Measurements from ENCODE around the gene FBLN1. TPM values are rescaled to one million over a fixed set of nuclear protein-coding genes. Genes with fewer than 3 reads are reported as not detected.

FBLN1 gene
- polyA plus RNA-seq, 1 donor from 2014 or later = 3.4 TPM

DNA sequence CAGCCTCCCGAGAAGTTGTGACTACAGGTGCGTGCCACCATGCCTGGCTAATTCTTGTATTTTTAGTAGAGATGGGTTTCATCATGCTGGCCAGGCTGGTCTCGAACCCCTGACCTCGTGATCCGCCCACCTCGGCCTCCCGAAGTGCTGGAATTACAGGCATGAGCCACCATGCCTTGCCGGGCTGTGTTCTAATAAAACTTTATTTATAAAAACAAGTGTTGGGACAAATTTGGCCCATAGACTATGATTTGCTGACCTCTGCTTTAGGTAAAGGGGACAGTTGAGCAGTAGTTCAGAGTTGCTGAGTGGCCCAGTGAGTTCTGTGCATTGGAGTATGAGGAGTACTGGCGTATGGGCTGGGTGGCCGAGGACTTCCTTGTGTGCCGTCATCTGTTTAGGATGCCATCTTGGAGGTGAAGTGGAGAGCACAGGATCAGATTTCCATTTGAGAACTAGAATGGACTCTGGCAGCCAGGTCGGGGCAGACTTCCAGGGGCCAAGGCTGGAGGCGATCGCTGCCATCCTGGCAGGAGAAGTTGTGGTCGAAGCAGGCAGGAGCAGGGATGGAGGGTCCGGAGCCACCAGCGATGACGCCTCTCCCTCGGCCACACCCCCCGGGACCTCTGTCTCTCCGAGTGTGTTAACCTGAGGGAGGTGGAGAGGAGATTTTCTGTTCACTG, 43.8 kb downstream of the FBLN1 start:
- TF ChIP-seq SMC3 (conservative IDR thresholded peaks at IDR 0.05; ENCODE audit: poor library complexity) (no peak), RAD21 (conservative IDR thresholded peaks at IDR 0.05) (no peak), MXI1 (conservative IDR thresholded peaks at IDR 0.05; ENCODE audit: poor library complexity, severe bottlenecking) (no peak), EZH2 (IDR thresholded peaks at IDR 0.05; ENCODE audit: borderline replicate concordance, insufficient read depth, low read length, poor library complexity, severe bottlenecking) (no peak)
- Histone ChIP-seq H3K4me3 (ENCODE audit: low read length) (no peak overlapping the region), H3F3A (ENCODE audit: insufficient read depth, low read length, poor library complexity, severe bottlenecking) (no peaks in the 10 kb centered on the region), H3K36me3 (ENCODE audit: insufficient read depth, low read length) (no peaks in the 10 kb centered on the region), H3K27me3 (ENCODE audit: insufficient read depth, low read depth, low read length) (no peaks in the 10 kb centered on the region), H4K20me1 (ENCODE audit: insufficient read depth) (no peaks in the 10 kb centered on the region), H3K9ac (ENCODE audit: low read length) (no peak overlapping the region), H3K4me2 (ENCODE audit: low read length) (no peak overlapping the region), H3K9me3 (ENCODE audit: low read length) (no peaks in the 10 kb centered on the region), H3K9me2 (ENCODE audit: insufficient read depth, low read length) (no peaks in the 10 kb centered on the region), H2AFZ (ENCODE audit: low read depth, low read length) (no peak overlapping the region), H3K27ac (ENCODE audit: low read length) (no peak overlapping the region), H3K79me2 (replicated peaks; ENCODE audit: insufficient read depth, low read length) (no peaks in the 10 kb centered on the region)

GRCh38 chr22:45547016-45547345, 44.3 kb downstream of the FBLN1 start:
- Histone ChIP-seq H3K9me2 (ENCODE audit: insufficient read depth, low read length) (no peaks in the 10 kb centered on the region), H3K4me3 (ENCODE audit: low read length) (no peak overlapping the region), H4K20me1 (ENCODE audit: insufficient read depth) (no peaks in the 10 kb centered on the region), H3K4me2 (ENCODE audit: low read length) (no peak overlapping the region), H3K27me3 (ENCODE audit: insufficient read depth, low read depth, low read length) (no peaks in the 10 kb centered on the region), H3K36me3 (ENCODE audit: insufficient read depth, low read length) (no peaks in the 10 kb centered on the region), H3K9me3 (ENCODE audit: low read length) (no peaks in the 10 kb centered on the region), H2AFZ (ENCODE audit: low read depth, low read length) (no peak overlapping the region), H3K9ac (ENCODE audit: low read length) (no peak overlapping the region), H3K79me2 (replicated peaks; ENCODE audit: insufficient read depth, low read length) (no peaks in the 10 kb centered on the region), H3F3A (ENCODE audit: insufficient read depth, low read length, poor library complexity, severe bottlenecking) (no peaks in the 10 kb centered on the region), H3K27ac (ENCODE audit: low read length) (no peak overlapping the region)
- no peak for TF ChIP-seq POLR2AphosphoS5 (IDR thresholded peaks at IDR 0.05)
- TF ChIP-seq, protein P1, sequence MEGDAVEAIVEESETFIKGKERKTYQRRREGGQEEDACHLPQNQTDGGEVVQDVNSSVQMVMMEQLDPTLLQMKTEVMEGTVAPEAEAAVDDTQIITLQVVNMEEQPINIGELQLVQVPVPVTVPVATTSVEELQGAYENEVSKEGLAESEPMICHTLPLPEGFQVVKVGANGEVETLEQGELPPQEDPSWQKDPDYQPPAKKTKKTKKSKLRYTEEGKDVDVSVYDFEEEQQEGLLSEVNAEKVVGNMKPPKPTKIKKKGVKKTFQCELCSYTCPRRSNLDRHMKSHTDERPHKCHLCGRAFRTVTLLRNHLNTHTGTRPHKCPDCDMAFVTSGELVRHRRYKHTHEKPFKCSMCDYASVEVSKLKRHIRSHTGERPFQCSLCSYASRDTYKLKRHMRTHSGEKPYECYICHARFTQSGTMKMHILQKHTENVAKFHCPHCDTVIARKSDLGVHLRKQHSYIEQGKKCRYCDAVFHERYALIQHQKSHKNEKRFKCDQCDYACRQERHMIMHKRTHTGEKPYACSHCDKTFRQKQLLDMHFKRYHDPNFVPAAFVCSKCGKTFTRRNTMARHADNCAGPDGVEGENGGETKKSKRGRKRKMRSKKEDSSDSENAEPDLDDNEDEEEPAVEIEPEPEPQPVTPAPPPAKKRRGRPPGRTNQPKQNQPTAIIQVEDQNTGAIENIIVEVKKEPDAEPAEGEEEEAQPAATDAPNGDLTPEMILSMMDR (IDR thresholded peaks at IDR 0.05; ENCODE audit: poor library complexity, severe bottlenecking) = no peak
- no peak for TF ChIP-seq TAF1 (IDR thresholded peaks at IDR 0.05; ENCODE audit: low read depth)
- no peak for TF ChIP-seq SMC3 (conservative IDR thresholded peaks at IDR 0.05; ENCODE audit: poor library complexity)

DNA sequence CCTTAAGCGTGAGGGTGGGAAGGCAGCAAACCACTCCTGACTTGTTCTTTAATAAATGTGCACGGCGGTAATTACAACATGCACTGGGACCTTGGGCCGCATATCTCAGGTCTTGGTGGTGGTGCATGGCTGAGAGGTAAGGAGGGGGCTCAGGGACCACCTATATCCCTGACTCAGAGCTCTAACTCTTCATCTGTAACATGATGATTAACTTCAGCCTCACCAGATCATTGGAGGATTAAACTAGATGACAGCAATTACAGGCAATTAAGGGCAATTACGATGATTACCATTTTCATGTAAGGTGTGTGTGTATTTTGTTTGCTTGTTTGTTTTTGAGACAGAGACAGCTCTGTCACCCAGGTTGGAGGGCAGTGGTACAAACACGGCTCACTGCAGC, 45.0 kb downstream of the FBLN1 start:
- Histone ChIP-seq H3K4me2 (ENCODE audit: low read length) (no peak overlapping the region), H3K79me2 (replicated peaks; ENCODE audit: insufficient read depth, low read length) (no peaks in the 10 kb centered on the region), H3K9me2 (ENCODE audit: insufficient read depth, low read length) (no peaks in the 10 kb centered on the region), H3F3A (ENCODE audit: insufficient read depth, low read length, poor library complexity, severe bottlenecking) (no peaks in the 10 kb centered on the region), H3K36me3 (ENCODE audit: insufficient read depth, low read length) (no peaks in the 10 kb centered on the region), H4K20me1 (ENCODE audit: insufficient read depth) (no peaks in the 10 kb centered on the region), H3K27ac (ENCODE audit: low read length) (no peak overlapping the region), H3K9me3 (ENCODE audit: low read length) (no peaks in the 10 kb centered on the region), H2AFZ (ENCODE audit: low read depth, low read length) (no peak overlapping the region), H3K9ac (ENCODE audit: low read length) (no peak overlapping the region), H3K27me3 (ENCODE audit: insufficient read depth, low read depth, low read length) (no peaks in the 10 kb centered on the region), H3K4me3 (ENCODE audit: low read length) (no peak overlapping the region)
- TF ChIP-seq RAD21 (conservative IDR thresholded peaks at IDR 0.05) (no peak), SMC3 (conservative IDR thresholded peaks at IDR 0.05; ENCODE audit: poor library complexity) (no peak), EZH2 (IDR thresholded peaks at IDR 0.05; ENCODE audit: borderline replicate concordance, insufficient read depth, low read length, poor library complexity, severe bottlenecking) (no peak), POLR2AphosphoS5 (IDR thresholded peaks at IDR 0.05) (no peak)

Measured in neural cell (in vitro differentiated cells).